NCI-H2029 (cell line): ENCODE measurements around the gene CACNA1C.
"Not testable (repeated sequence)": the region's sequence is repeated elsewhere in the genome, so short reads cannot be mapped to it uniquely, and the experiment has no call there.

Experiments
- DNase-seq: peaks from one replicate; lab custom pipeline; 2025; lab: John Stamatoyannopoulos, UW

The CACNA1C gene

GRCh38 chr12:2673966-2674810, 621.4 kb downstream of the CACNA1C start:
- no peak for DNase-seq

DNA sequence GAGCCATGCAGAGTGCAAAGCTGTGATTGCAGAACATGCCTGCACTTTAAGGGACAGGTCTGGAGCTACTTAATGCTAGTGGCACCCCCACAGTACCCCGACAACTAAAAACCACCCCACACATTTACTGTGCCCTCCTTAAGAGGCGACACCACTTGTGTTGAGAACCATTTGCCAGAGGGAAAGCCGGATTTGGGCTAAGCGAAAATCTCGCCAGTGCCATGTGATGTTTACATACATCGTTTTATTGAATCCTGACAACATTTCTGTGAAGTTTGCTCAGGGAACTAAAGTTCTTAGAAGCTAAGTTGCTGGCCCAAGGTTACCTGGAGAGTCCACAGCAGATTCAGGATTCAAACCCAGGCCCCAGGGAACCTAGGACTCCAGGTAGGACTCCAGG, 623.0 kb downstream of the CACNA1C start:
- no peak for DNase-seq

DNA sequence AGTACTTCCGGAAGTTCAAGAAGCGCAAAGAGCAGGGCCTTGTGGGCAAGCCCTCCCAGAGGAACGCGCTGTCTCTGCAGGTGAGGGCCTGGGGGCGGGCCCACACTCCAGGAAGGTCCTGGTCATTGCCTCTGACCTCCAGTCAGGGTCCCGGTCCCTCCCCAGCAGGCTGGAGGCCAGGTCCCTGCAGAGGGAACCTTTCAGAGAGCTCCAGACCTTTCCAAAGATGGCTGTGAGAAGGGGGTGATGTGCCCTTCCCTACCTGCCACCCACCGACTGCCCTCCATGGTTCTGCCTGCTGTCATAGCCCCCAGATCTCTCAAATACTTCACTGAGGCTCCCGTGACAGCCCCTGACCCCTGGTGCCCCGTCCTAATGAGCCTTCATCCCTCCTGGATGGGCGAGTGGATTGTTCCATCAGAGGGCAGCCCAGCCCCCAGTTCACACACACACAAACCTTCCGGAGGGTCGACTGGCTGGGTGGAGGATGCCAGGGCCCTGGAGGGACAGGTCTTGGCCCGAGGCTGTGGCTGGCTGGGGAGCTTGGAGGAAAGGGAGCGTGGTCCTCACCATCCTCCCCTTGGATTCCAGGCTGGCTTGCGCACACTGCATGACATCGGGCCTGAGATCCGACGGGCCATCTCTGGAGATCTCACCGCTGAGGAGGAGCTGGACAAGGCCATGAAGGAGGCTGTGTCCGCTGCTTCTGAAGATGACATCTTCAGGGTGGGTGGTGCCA, 624.5 kb downstream of the CACNA1C start:
- DNase-seq: no peak

DNA sequence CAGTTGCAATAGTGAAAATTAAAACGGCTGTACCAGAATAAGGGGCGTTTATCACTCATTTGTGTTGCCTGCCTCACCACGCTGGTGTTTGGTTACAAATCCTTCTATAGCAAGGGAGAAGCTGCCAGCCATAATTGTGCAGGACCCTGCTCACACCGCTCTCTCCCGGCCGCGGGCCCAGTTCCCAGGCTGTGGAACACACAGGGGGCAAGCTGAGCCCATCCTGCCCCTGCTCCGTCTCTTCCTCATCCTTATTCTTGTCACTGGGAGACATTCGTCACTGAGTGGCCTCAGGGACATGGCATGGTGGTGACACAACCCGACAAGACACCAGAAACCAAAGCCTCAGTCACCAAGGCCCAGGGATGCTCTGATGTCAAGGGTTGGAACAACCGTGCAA, 625.6 kb downstream of the CACNA1C start:
- no peak for DNase-seq

DNA sequence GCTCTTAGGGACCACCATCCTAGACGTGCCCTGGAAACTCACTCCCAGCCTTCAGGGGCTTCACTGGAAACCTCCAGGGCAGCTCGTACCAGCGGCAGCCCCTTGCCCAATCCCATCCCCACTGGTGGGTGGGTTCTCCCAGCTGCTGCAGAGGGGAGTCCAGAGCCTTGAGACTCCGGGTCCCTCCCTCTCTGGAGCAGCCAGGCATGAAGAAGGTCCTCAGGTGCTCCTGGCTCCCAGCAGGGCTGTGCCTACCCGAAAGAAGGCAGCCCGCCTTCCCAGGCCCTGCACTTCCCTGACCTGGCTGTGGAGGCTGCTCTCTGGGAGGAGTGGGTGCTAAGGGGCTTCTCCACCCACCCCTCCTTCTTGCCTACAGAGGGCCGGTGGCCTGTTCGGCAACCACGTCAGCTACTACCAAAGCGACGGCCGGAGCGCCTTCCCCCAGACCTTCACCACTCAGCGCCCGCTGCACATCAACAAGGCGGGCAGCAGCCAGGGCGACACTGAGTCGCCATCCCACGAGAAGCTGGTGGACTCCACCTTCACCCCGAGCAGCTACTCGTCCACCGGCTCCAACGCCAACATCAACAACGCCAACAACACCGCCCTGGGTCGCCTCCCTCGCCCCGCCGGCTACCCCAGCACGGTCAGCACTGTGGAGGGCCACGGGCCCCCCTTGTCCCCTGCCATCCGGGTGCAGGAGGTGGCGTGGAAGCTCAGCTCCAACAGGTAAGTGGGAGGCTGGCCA, 626.5 kb downstream of the CACNA1C start:
- DNase-seq: no peak

DNA sequence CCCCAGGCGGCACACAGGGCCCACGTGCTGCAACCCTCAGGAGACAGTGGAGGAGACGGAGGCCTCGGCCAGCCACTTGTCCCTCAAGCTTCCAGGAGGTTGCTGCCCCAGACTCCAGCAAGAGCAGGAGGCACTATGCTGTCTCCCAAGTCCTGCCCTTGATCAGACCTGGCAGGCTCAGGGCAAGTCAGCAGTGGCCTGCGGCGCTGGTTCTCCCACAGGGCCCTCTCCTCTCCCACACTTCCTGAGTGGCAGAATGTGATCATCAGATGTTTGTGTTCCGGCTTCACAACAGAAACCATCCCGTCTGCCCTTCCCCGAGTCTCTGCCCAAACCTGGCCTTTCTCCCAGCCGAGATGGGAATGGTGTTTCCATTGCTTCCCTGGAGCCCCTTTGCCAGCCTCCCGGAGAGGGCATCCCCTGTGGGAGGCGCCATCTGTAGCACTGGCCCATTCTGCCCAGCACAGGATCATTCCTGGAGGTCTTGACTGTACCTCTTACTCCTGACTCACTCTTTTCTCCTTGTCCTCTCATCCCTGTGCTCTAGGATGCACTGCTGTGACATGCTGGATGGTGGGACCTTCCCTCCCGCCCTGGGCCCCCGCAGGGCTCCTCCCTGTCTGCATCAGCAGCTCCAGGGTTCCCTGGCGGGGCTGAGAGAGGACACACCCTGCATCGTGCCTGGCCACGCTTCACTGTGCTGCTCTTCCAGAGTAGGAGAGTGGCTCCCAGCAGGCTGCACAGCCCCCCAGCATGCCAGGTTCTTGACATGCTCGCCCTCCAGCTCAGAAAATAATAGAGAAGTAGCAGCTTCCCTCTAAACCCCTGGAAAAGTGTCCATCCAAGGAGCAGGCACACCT, 627.3 kb downstream of the CACNA1C start:
- no peak for DNase-seq

DNA sequence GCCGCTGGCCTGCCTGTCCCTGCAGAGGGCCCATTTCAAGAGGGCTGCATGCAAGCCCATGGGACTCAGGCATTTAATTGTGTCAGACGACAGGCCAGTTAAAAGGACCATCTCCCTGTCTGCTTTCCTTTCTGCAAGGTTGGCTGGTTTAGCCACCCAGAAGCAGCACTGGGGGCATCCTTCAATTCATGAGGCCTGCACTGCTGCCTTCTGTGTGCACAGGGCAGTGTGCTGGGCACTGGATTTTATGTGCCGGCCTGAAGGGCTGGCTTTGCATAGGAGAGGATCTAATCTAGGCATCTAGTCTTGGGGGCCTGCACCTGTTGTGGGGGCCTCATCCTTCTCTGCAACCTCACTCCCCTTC, 627.9 kb downstream of the CACNA1C start:
- DNase-seq: no peak

- DNase-seq: no peak
Observed at GRCh38 chr12:2681450-2682205, 628.8 kb downstream of the CACNA1C start.

DNA sequence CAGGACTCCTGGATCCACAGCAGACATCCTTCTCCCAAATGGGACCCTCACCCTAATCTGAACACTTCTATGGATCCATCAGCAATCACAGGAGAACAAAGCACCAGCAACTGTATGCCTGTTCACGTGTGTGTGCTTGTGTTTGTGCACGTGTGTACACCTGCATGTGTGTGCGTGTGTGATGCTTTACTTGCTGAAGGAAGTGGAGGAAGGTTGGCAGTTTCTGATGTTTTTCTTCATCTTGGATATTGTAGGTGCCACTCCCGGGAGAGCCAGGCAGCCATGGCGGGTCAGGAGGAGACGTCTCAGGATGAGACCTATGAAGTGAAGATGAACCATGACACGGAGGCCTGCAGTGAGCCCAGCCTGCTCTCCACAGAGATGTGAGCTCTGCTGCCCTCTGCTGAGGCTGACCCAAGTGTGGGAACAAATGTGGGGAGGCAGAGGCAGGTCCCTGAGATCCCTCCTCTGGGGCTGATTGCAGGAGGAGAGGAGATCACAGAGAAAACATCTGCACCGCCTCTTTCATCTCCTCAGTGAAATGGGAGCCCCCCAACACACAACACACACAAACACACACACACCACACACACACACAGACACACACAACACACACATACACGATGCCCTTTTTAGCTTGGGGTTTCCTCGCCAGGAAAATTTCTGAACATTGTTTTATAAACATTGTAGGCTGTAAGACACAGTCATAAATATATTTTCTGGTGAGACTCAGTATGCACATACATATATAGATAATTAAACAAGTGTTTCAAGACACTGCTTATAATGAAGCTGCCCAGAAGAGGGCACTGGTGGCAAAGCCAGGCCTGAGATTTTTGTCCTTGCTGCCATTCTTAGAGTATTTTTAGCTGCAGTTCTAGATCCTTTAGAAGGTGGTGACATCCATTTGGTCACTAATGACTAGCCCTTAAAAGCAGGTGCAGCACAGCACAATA, 629.8 kb downstream of the CACNA1C start:
- DNase-seq: peak; percentile 36

GRCh38 chr12:2683283-2684025, 630.7 kb downstream of the CACNA1C start:
- DNase-seq: no peak

- DNase-seq: not testable (repeated sequence)
Observed at GRCh38 chr12:2684026-2684325, 631.2 kb downstream of the CACNA1C start.

GRCh38 chr12:2685620-2686279, 633.0 kb downstream of the CACNA1C start:
- DNase-seq: not testable (repeated sequence)

- no peak for DNase-seq
Observed at GRCh38 chr12:2686280-2686646, 633.5 kb downstream of the CACNA1C start.

DNA sequence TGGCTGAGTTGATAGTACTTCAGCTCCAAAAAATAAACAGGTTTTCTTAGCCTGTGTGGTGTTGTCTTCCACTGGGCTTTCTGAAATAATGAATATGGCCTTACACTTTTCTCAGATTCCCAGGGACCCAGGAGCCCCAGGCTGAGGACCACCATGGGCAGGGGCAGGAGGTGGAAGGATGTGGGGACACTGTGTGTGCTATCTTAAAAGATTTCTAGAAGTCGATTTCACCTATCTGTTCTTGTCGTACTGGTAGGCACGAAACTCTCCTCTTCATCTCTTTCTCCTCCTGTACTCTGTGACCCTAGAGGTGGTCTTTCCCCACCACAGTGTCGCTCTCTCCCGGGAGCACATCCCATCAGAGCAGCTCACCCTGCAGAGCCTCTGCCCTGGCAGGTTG, 634.3 kb downstream of the CACNA1C start:
- no peak for DNase-seq

DNA sequence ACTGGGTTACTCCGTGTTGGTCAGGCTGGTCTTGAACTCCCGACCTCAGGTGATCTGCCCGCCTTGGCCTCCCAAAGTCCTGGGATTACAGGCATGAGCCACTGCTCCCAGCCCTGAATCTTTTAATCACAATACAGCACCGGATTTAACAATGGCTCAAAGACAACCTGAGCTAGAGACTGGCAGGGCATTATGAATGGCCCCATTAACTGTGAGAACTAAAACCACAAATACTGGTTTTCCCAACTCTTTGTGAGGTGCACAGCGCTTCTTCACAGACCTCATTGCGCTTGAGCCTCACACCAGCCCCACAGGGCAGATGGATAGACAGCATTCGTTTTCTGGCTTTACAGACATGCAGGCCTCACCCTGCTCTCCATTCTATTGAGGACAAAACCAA, 634.9 kb downstream of the CACNA1C start:
- no peak for DNase-seq

GRCh38 chr12:2688381-2688931, 635.7 kb downstream of the CACNA1C start:
- DNase-seq: no peak

- no peak for DNase-seq
Observed at GRCh38 chr12:2689393-2689792, 636.6 kb downstream of the CACNA1C start.

DNA sequence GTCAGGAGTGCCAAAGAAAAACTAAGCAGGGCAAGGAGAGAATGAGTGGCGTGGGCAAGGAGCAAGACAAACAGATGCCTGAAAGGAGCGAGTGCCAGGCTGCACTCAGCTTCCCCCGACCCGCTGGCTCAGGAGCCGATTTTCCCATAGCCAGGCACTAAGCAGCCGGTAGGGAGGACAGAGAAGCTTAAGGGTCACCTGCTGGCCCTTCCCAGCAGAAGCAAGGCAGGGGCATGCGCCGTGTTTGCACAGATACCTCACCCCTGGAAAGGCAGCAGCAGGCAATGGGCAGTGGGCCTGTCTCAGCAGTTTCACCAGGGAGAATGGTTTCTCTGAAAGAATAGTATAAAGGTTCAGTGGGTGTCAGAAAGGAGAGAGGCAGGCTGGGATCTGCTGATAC, 637.1 kb downstream of the CACNA1C start:
- DNase-seq: no peak
